DOHH2 (cell line): Measurements from ENCODE around the gene C16orf90.

Experiments
- CTCF ChIP-seq: fragments of 200-600 bp; sonication (generic); IDR thresholded peaks from one replicate; pipeline ENCODE4 v1.5.1; 2014; ENCODE audit warnings: antibody characterized with exemption, mild to moderate bottlenecking, low read depth, low read length; ENCODE audit not compliant: poor library complexity, severe bottlenecking
- EZH2phosphoT487 ChIP-seq: fragments of 200-600 bp; sonication (generic); IDR thresholded peaks from 2 replicates; pipeline ENCODE4 v1.6.1; 2017; ENCODE audit warnings: borderline replicate concordance, mild to moderate bottlenecking, antibody characterized with exemption, low read length, moderate library complexity, mixed read lengths

- TF ChIP-seq CTCF (no peak), EZH2phosphoT487 (no peak)
Measured at GRCh38 chr16:3508736-3509135, 13.4 kb upstream of the C16orf90 start.
